Heart right ventricle (tissue), 16 donors: ENCODE measurements around the gene NFIC. TPM values are rescaled to one million over a fixed set of nuclear protein-coding genes. Genes with fewer than 3 reads are reported as not detected.

Experiments used
- ATAC-seq, 8 donors: fragments of 200-7000 bp; cut with Tn5 transposase; one replicate each; pipeline ENCODE4 v1.9.1; 2020; ENCODE audit warnings: mild to moderate bottlenecking in 8 of 8, moderate library complexity in 8 of 8, moderate number of reproducible peaks in 1 of 8
- DNase-seq, 2 donors: peaks; one replicate each; pipeline ENCODE4 v3.0.0-alpha.2; 2020
- H3K27ac ChIP-seq, 10 donors: fragments of 200-600 bp; sonication (generic) in 2 of 10; one replicate each; pipeline versions ENCODE4 v1.5.0 to v1.8.0; 2020 to 2022; ENCODE audit warnings: mild to moderate bottlenecking in 3 of 10
- H3K27me3 ChIP-seq, 7 donors: fragments of 200-600 bp; one replicate each; pipeline ENCODE4 v1.8.0; 2021 to 2022; ENCODE audit warnings: mild to moderate bottlenecking in 2 of 7
- H3K36me3 ChIP-seq, 9 donors: fragments of 200-600 bp; sonication (generic) in 1 of 9; one replicate each; pipeline versions ENCODE4 v1.5.0 to v1.8.0; 2020 to 2022; ENCODE audit warnings: mild to moderate bottlenecking in 2 of 9
- H3K4me1 ChIP-seq, 9 donors: fragments of 200-600 bp; sonication (generic) in 1 of 9; one replicate each; pipeline versions ENCODE4 v1.5.0 to v1.8.0; 2020 to 2022; ENCODE audit warnings: mild to moderate bottlenecking in 4 of 9
- H3K4me3 ChIP-seq, 10 donors: fragments of 200-600 bp; sonication (generic) in 2 of 10; one replicate each; pipeline versions ENCODE4 v1.5.0 to v1.8.0; 2020 to 2022; ENCODE audit warnings: mild to moderate bottlenecking in 7 of 10, moderate library complexity in 2 of 10
- H3K9me3 ChIP-seq, 11 donors: fragments of 200-600 bp in 10 of 11; sonication (generic) in 2 of 11; one replicate each; pipeline versions ENCODE4 v1.5.0 to v1.8.0; 2013 to 2022; ENCODE audit warnings: mild to moderate bottlenecking in 2 of 11, control low read depth in 1 of 11, moderate library complexity in 1 of 11
- CTCF ChIP-seq, 9 donors: fragments of 200-600 bp; sonication (generic) in 2 of 9; IDR thresholded peaks; one replicate each; pipeline versions ENCODE4 v1.5.0 to v1.8.0; 2021 to 2022; ENCODE audit warnings: antibody characterized with exemption in 9 of 9, mild to moderate bottlenecking in 5 of 9, moderate library complexity in 1 of 9
- WGBS, 2 donors: extraction: QIAGEN DNeasy Blood & Tissue Kit; methylation state at CpG; one replicate each; pipeline ENCODE4 v1.1.7; 2013; ENCODE audit warnings: inconsistent platforms in 1 of 2; 5-methylcytosine and 5-hydroxymethylcytosine counted together
- intact Hi-C, 10 donors: fragments of 100-400 bp; cut with DNase I; formaldehyde crosslinking; loops; one replicate each; pipeline versions ENCODE4 v1.11.1 to v1.14.2; 2022
- polyA plus RNA-seq, 2 donors: library from polyadenylated mRNA; stranded (reverse); fragments of 200-250 nt; gene quantifications; one replicate each; pipeline ENCODE4 v1.2.3, GENCODE V29; 2013
- total RNA-seq, 10 donors: library from RNA; stranded (reverse); fragmentation: NEBNext Ultra II Directional in 3 of 10; extraction: Animal tissue kit (Norgen Biotek cat#: 25700) in 3 of 10; gene quantifications; one replicate each; pipeline versions ENCODE4 v1.2.1 to v1.2.4, GENCODE V29; 2021 to 2023
- donor health status: Arrhythmogenic right ventricular cardiomyopathy.
- donor health status: ischemic (EF 13 %, LVEDD 7.1; RV severe dilation, severe dysfunction).
- donor health status: healthy with polysubstance abuse.
- donor health status: DM: no; HTN: yes; CAD: no.
- donor health status: DM: no; HTN: no; CAD: no.
- donor health status: ischemic (EF 25% LVEDD 6.9; RV normal size, moderate dysfunction).
- donor health status: ischemic (EF 25% LVEDD 5.7; RV mildly dilated, moderate dysfunction).
- donor health status: healthy.
- donor health status: DM: yes; HTN: yes; CAD: no.
- donor health status: Ischemic cardiomyopathy.
- donor health status: ischemic (EF 35%, LVEDD 5.7; RV mildly dilated, moderate dysfunction).
- donor health status: nonischemic (EF 11% LVEDD 7.7; RV severe dilation, severe dysfunction).
- donor health status: DM: yes; HTN: yes; CAD: no.
- donor health status: PGD.
- donor health status: ischemic (EF 29% LVEDD 5.4; RV normal size, mild dysfunction).
- donor health status: nonischemic (EF 23%, LVEDD 6.1; RV moderate dilation, normal function).

The NFIC gene
- total and polyA plus RNA-seq, 12 donors: 52.3 to 217 (median 157) TPM

- peaks cover 0 to 33% (median 7%) of the 10 kb centered on the region in 9 donors for H3K36me3 ChIP-seq
- TF ChIP-seq CTCF (IDR thresholded peaks at IDR 0.05): no peak
- intact Hi-C loops: no loop called here
- H3K9me3 ChIP-seq: no peaks in the 10 kb centered on the region
- DNase-seq (no peak), ATAC-seq (no peak)
- H3K4me1 ChIP-seq: peaks cover 22 to 82% (median 54%) of the 10 kb centered on the region in 9 donors
- H3K27ac ChIP-seq: peak overlapping the region in 5 of 10 donors; percentile 14 to 93 (median 39)
- 54 to 68% methylated on average over 11 of the region's 11 CpGs for WGBS, 2 donors
- no peaks in the 10 kb centered on the region for H3K27me3 ChIP-seq
- H3K4me3 ChIP-seq: no peak overlapping the region
Measured at GRCh38 chr19:3378352-3379150, 12.2 kb downstream of the NFIC start.

GRCh38 chr19:3380829-3381228 is 14.4 kb downstream of the NFIC start:
- no peak for DNase-seq
- no peak for ATAC-seq
- Histone ChIP-seq H3K4me3 (no peak overlapping the region), H3K4me1 (peaks cover 30 to 82% (median 61%) of the 10 kb centered on the region in 9 donors), H3K36me3 (peaks cover 0 to 32% (median 7%) of the 10 kb centered on the region in 9 donors), H3K27ac (peak overlapping the region in 4 of 10 donors; percentile 26 to 90 (median 61)), H3K27me3 (no peaks in the 10 kb centered on the region), H3K9me3 (no peaks in the 10 kb centered on the region)
- 96 to 99% methylated on average over 11 of the region's 11 CpGs for WGBS, 2 donors
- intact Hi-C loops: no loop called here
- no peak for TF ChIP-seq CTCF (IDR thresholded peaks at IDR 0.05)

GRCh38 chr19:3381701-3382372 is 15.5 kb downstream of the NFIC start:
- H3K4me1 ChIP-seq: peaks cover 35 to 82% (median 62%) of the 10 kb centered on the region in 9 donors
- H3K27ac ChIP-seq: peak overlapping the region in 4 of 10 donors; percentile 80 to 88 (median 84)
- 92 to 94% methylated on average over 59 of the region's 59 CpGs for WGBS, 2 donors
- intact Hi-C loops: no loop called here
- no peak for DNase-seq
- no peaks in the 10 kb centered on the region for H3K9me3 ChIP-seq
- no peaks in the 10 kb centered on the region for H3K27me3 ChIP-seq
- no peak for TF ChIP-seq CTCF (IDR thresholded peaks at IDR 0.05)
- ATAC-seq: peak in 1 of 8 donors; percentile 2
- peaks cover 0 to 32% (median 7%) of the 10 kb centered on the region in 9 donors for H3K36me3 ChIP-seq
- H3K4me3 ChIP-seq: no peak overlapping the region

GRCh38 chr19:3382460-3383100 is 16.2 kb downstream of the NFIC start:
- intact Hi-C loops: no loop called here
- H3K27ac ChIP-seq: peak overlapping the region in 8 of 10 donors; percentile 59 to 95 (median 84)
- WGBS, 2 donors: 81 to 84% methylated on average over 14 of the region's 14 CpGs
- ATAC-seq (no peak), DNase-seq (no peak)
- TF ChIP-seq CTCF (IDR thresholded peaks at IDR 0.05): no peak
- H3K4me1 ChIP-seq: peaks cover 42 to 86% (median 70%) of the 10 kb centered on the region in 9 donors
- H3K4me3 ChIP-seq: no peak overlapping the region
- H3K9me3 ChIP-seq: no peaks in the 10 kb centered on the region
- H3K36me3 ChIP-seq: peaks cover 0 to 32% (median 7%) of the 10 kb centered on the region in 9 donors
- no peaks in the 10 kb centered on the region for H3K27me3 ChIP-seq
